OCI-LY1 (cell line): ENCODE measurements around the gene SLAMF9.

ENCODE experiments used
- CTCF ChIP-seq: fragments of 200-600 bp; sonication (generic), shearing (Covaris generic); IDR thresholded peaks from 2 replicates; pipeline ENCODE4 v1.5.1; 2017; ENCODE audit warnings: mild to moderate bottlenecking, antibody characterized with exemption, low read length, moderate library complexity, mixed read lengths
- EZH2 ChIP-seq: fragments of 200-600 bp; sonication (generic), shearing (Covaris generic); IDR thresholded peaks from 2 replicates; pipeline ENCODE4 v1.8.0; 2017; ENCODE audit warnings: borderline replicate concordance, mixed run types, mild to moderate bottlenecking, antibody characterized with exemption, low read length, moderate library complexity, mixed read lengths

DNA sequence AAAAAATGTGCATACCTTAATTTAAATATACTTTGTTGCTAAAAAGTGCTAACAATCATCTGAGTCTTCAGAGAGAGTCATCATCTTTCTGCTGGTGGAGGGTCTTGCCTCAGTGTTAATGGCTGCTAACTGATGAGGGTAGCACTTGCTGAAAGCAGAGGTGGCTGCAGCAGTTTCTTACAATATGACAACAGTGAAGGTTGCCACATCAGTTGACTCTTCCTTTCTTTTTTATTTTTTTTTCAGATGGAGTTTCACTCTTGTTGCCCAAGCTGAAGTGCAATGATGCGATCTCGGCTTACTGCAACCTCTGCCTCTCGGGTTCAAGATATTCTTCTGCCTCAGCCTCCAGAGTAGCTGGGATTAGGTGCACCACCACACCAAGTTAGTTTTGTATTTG lies 51.5 kb downstream of the SLAMF9 start:
- TF ChIP-seq CTCF (no peak), EZH2 (no peak)
